GM18508 (cell line): ENCODE measurements around the gene SALL2.
A peak's percentile ranks its signal among the peaks of the same experiment; 100 is the strongest.

Experiments
- ATAC-seq: cut with Tn5 transposase; IDR thresholded peaks from one replicate; pipeline ENCODE4 v1.9.1; 2021; ENCODE audit warnings: moderate number of reproducible peaks; ENCODE audit not compliant: insufficient read depth, unreplicated experiment

The SALL2 gene

GRCh38 chr14:21528381-21529348 is 2.5 kb upstream of the SALL2 start:
- ATAC-seq = no peak

GRCh38 chr14:21527318-21527679 is 1.2 kb upstream of the SALL2 start:
- no peak for ATAC-seq

DNA sequence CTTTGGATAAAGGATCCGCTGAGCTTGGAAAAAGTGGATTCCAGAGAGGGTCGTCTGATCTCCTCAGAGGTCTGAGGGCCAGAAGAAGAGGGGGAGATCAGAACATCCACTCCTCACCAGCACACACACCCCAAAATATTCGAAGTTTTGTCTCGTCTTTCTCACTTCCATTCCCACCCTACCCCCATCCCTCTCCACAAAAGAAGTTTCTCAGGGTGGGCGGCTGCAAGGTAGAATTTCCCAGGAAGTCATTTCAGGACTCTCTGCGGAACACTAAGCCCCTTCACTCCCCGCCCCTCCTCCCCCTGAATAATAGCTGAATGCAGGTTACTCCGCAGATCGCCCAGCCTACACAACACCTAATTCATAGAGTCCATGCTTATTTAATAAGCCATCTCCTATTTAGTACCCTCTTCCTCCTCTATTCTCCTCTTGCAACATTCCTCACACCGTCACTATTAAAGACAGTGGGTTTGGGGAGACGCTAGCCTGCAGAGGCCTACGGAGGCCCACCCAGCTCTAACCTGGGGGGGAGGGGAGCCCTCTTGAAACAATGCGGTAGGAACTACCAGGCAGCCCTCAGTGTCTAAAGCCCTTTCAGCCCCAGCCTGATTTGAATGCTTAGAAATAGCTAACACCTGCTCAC is 649 bp upstream of the SALL2 start:
- ATAC-seq = no peak

- no peak for ATAC-seq
Measured at GRCh38 chr14:21525571-21525961, 580 bp downstream of the SALL2 start.

- ATAC-seq = no peak
Measured at GRCh38 chr14:21524575-21525490, 1.3 kb downstream of the SALL2 start.

- ATAC-seq = no peak
Measured at GRCh38 chr14:21523203-21523602, 2.9 kb downstream of the SALL2 start.

DNA sequence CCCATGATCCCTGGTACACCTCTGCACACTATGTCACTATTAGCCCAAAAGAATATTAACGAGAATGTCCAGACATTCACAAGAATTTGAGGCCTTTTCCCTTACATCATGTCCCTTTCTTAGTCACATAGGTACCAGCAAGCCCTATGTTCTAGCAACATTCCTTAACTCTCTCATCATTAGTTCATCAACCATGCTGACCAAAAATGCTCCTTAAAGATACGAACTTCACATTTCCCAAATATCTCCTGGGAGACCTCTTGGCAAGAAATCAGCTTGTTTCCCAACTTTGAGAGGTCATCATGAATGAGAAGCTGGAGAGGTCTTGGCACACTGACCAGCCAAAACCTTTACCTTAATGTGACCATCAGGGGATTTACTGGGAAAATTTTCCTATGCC is 4.6 kb downstream of the SALL2 start:
- ATAC-seq = no peak

DNA sequence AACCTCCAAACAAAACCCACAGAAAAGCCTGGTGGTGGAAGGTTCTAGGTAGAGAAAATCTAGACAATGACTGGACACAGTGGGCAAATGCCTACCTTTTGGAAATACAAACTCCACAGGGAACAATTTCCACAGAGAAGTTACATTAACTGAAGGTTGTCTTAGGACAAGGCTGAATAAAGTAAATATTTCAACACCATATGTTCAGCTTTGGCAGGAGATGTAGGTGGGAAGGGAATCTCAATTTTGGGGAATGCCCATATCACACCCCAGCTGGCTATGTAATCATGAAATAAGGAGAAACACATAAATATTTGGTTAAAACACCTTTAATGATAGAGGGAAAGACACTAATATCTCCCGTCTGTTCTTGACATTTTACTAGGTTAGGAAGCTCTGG is 5.4 kb downstream of the SALL2 start:
- ATAC-seq = no peak

GRCh38 chr14:21518725-21519124 is 7.4 kb downstream of the SALL2 start:
- no peak for ATAC-seq

DNA sequence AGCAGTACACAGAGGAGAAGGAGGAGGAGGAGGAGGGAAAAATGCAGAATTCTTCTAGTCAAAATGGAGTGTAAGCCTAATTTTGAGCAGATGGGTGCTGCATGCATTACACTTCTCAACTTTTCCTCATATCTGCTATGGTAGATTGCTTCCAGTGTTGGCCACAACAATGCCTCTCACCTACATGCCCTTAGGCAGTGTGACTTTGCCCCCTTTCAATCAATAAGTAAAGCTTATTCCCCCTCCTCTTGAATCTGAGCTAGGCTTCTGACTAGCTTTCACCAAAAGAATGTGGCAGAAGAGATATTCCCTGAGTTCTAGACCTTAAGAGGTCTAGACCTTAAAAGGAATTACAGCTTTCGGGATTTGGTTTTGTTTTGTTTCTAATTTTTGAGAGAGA is 11.8 kb downstream of the SALL2 start:
- no peak for ATAC-seq

- peak; percentile 97 for ATAC-seq
Measured at GRCh38 chr14:21510735-21511657, 15.2 kb downstream of the SALL2 start, which contains the start of gene METTL3. Gene METTL3 (minus strand): TSS chr14:21511340. CDS start chr14:21511223, 117 bp downstream.

- ATAC-seq = no peak
Measured at GRCh38 chr14:21509432-21510143, 16.6 kb downstream of the SALL2 start.

DNA sequence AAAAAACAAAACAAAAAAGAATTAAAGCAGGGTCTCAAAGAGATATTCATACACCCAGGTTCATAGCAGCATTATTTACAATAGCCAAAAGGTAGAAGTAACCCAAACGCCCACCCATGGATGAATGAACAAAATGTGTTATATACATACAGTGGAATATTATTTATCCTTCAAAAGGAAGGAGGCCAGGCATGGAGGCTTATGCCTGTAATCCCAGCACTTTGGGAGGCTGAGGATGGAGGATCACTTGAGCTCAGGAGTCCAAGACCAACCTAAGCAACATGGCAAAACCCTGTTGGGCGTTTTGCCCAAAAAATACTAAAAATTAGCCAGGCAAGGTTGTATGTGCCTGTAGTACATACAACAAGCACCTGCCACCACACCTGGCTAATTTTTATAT is 19.6 kb downstream of the SALL2 start:
- ATAC-seq = no peak

DNA sequence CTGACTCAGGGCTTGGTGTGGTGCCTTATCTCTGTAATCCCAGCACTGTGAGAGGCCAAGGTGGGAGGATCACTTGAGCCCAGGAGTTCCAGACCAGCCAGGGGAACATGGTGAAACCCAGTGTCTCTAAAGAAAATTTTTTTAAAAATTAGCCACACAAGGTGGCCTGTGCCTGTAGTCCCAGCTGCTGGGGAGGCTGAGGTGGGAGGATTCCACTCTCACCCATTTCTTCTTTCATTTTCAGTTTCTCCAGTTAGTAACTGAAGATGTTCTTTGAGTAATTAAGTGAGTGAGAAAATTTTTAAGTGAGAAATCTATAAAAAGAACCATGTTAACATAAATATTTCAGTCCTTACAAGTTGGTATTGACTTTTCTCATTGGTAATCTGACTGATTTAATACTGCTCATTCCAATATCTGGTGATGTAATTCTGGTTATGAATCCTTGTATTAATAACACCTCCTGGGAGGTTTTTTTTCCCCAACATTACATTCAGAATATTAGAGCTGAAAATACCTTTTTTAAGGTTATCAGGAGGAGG is 21.1 kb downstream of the SALL2 start:
- peak; percentile 74 for ATAC-seq

DNA sequence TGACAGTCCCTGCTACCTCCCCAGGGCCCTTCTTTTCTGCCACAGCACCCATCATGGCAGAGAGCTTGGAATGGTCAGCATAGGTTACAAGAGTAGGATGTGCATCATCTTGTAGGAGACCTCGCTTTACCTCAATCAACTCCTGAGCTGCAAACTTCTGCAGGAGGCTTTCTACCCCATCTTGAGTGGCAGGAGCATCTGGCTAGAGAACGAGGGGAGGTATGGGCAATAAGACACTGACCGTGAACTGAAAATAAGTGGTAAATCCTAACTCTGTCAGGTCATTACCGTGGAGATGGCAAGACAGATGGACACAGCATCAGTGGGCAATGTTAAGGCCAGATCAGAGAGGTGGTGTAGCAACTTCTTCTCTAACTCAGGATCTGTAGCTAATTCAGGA is 22.8 kb downstream of the SALL2 start:
- no peak for ATAC-seq

GRCh38 chr14:21501568-21501967 is 24.6 kb downstream of the SALL2 start:
- ATAC-seq = no peak

GRCh38 chr14:21498540-21499526 is 27.3 kb downstream of the SALL2 start:
- ATAC-seq = no peak
